RWPE1 (cell line): ENCODE results near the gene ARHGEF9.

Experiments
- CTCF ChIA-PET: fragments of 350-600 bp; sonication (Branson Sonifier 250); formaldehyde crosslinking; extraction: SDS; loops from one replicate; lab custom pipeline; 2021; lab: Yijun Ruan, JAX
- POLR2A ChIA-PET: fragments of 400-600 bp; formaldehyde crosslinking; extraction: SDS; loops from one replicate; lab custom pipeline; 2020; ENCODE audit warnings: antibody characterized with exemption; ENCODE audit not compliant: low non-redundant PET; lab: Yijun Ruan, JAX
- DNase-seq: peaks from one replicate; pipeline ENCODE4 v3.0.0; 2012; ENCODE audit warnings: low spot score
- H3K27ac ChIP-seq: fragments of 450-650 bp; 2 replicates; pipeline ENCODE4 v1.5.1; 2017
- TF ChIP-seq, protein P1 (sequence below): fragments of 450-650 bp; conservative IDR thresholded peaks from 2 replicates; pipeline ENCODE4 v1.5.1; 2017; ENCODE audit warnings: low read depth, mild to moderate bottlenecking

The ARHGEF9 gene

DNA sequence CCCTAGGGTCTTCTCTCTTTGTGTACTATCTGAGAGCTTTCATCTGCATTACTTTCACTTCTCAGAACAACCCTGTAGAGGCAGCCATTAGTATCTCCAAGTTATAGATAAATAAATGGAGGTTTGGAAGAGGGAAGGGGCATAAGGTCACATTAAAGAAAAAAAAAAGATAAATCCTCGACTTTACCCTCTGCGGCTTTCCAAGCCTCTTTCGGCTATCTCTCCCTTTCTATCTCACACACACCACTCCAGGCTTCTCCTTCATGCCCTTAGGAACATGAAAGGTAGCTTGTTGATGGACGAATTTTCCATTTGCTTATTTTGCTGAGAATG lies 660 bp upstream of the ARHGEF9 start:
- H3K27ac ChIP-seq: no peak overlapping the region
- ChIA-PET CTCF (no interaction called here), POLR2A (no interaction called here)
- no peak for DNase-seq
- TF ChIP-seq, protein P1, sequence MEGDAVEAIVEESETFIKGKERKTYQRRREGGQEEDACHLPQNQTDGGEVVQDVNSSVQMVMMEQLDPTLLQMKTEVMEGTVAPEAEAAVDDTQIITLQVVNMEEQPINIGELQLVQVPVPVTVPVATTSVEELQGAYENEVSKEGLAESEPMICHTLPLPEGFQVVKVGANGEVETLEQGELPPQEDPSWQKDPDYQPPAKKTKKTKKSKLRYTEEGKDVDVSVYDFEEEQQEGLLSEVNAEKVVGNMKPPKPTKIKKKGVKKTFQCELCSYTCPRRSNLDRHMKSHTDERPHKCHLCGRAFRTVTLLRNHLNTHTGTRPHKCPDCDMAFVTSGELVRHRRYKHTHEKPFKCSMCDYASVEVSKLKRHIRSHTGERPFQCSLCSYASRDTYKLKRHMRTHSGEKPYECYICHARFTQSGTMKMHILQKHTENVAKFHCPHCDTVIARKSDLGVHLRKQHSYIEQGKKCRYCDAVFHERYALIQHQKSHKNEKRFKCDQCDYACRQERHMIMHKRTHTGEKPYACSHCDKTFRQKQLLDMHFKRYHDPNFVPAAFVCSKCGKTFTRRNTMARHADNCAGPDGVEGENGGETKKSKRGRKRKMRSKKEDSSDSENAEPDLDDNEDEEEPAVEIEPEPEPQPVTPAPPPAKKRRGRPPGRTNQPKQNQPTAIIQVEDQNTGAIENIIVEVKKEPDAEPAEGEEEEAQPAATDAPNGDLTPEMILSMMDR: no peak

GRCh38 chrX:63784346-63784901 lies 590 bp downstream of the ARHGEF9 start:
- no peak overlapping the region for H3K27ac ChIP-seq
- ChIA-PET POLR2A (no interaction called here), CTCF (no interaction called here)

DNA sequence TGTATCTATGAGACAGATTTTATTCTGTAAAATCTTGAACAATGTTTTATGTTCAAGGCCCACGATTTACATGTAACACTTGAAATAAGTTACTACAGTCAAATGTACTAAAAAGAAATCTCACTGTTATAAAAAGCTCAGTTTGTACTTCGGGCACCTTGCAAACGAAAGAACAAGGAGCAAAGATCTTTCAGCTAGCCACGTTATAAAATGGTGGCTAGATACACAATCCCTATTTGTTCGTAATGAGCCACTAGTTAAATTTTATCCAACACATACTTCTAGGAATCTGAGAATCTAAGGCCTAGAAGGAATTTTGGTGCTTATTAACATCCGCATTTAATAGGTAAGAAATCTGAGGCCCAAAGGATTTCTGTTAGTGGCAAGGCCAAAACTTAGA lies 2.5 kb downstream of the ARHGEF9 start:
- TF ChIP-seq, protein P1: no peak
- POLR2A ChIA-PET: no interaction called here
- DNase-seq: no peak
- H3K27ac ChIP-seq: no peak overlapping the region
- CTCF ChIA-PET: no interaction called here

More at GRCh38 chrX:63784346-63784901, 590 bp downstream of the ARHGEF9 start:
- TF ChIP-seq, protein P1: no peak
- DNase-seq: no peak

DNA sequence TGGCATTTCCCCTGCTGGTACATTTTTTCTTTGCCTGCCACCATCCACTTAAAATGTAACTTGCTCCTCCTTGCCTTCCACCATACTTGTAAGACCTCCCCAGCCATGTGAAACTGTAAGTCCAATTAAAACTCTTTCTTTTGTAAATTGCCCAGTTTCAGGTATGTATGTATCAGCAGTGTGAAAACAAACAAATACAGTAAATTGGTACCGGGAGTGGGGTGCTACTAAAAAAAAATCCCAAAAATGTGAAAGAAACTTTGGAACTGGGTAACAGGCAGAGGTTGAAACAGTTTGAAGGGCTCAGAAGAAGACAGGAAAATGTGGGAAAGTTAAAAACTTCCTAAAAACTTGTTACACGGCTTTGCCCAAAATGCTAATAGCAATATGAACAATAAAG lies 16.3 kb downstream of the ARHGEF9 start:
- H3K27ac ChIP-seq: no peak overlapping the region
- TF ChIP-seq, protein P1: no peak
- ChIA-PET CTCF (no interaction called here), POLR2A (no interaction called here)
- no peak for DNase-seq

GRCh38 chrX:63765712-63766111 lies 19.3 kb downstream of the ARHGEF9 start:
- no peak for DNase-seq
- no peak overlapping the region for H3K27ac ChIP-seq
- POLR2A ChIA-PET: no interaction called here
- CTCF ChIA-PET: no interaction called here
- TF ChIP-seq, protein P1: no peak

- POLR2A ChIA-PET: no interaction called here
Observed at GRCh38 chrX:63764946-63765345, 20.1 kb downstream of the ARHGEF9 start.

More at GRCh38 chrX:63764946-63765345, 20.1 kb downstream of the ARHGEF9 start:
- peak; percentile 25 for DNase-seq
- TF ChIP-seq, protein P1: no peak
- no peak overlapping the region for H3K27ac ChIP-seq
- CTCF ChIA-PET: no interaction called here
